ENCODE measurements around the gene PNPLA1.
"Not testable (repeated sequence)": the region's sequence is repeated elsewhere in the genome, so short reads cannot be mapped to it uniquely, and the experiment has no call there.

The PNPLA1 gene

DNA sequence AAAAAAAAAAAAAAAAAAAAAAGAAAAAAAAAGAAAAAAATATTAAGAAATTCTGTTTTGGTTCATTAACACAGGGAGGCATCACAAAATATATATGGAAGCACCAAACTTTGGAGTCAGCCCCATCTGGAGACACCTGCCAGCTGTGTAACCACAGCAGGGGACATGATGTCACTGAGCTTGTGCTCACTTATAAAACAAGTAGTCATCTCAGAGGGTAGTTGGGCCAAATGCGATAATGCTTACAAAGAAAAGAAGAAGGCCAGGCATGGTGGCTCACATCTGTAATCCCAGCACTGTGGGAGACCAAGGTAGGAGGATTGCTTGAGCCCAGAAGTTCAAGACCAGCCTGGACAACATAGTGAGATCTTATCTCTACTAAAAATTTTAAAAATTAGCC, 68.0 kb downstream of the PNPLA1 start:
- DNase-seq = no peak

GRCh38 chr6:36338223-36338622, 68.4 kb downstream of the PNPLA1 start:
- DNase-seq = not testable (repeated sequence)

- no peak for DNase-seq
Measured at GRCh38 chr6:36339146-36339545, 69.3 kb downstream of the PNPLA1 start.

DNA sequence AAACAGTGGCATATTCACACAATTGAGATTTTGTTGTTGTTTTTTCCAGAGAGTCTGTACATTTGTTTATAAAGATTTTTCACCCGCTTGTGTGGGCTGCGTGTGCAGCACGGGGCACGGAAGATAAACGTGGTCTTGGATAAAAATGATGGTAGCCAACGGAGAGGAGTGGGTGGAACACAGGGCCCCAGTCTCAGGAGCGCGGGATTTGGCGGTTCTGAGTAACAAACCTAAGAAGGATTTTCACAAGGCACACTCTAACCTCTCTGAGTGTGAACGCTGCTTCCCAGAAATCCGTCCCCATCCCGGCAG, 70.4 kb downstream of the PNPLA1 start:
- no peak for DNase-seq

- DNase-seq = peak; percentile 77
Measured at GRCh38 chr6:36340618-36341454, 71.0 kb downstream of the PNPLA1 start.

DNA sequence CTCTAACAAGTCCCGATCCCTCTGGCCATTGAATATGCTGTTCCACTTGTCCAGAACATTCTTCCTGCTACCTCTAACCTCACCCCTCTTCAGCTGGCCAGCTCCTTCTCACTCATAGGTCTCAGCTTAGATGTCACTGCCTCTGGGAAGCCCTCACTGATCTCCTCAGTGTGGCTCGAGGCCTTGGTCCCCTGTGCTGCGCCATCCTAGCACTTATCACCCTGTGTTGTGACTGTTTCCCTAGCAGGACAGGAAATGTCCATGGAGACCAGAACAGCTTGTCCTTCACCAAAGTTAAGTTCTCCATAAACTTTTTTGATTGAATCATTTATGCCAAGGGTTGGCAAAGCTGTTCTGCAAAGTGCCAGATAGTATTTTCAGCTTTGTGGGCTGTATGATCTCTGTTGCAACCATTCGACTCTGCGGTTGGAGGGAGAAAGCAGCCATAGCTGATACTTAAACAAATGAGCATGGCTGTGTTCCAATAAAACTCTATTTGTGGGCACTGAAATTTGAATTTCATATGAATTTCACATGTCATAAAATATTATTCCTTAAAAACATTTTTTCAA, 73.3 kb downstream of the PNPLA1 start:
- DNase-seq = no peak

- no peak for DNase-seq
Measured at GRCh38 chr6:36345681-36346466, 76.0 kb downstream of the PNPLA1 start.

DNA sequence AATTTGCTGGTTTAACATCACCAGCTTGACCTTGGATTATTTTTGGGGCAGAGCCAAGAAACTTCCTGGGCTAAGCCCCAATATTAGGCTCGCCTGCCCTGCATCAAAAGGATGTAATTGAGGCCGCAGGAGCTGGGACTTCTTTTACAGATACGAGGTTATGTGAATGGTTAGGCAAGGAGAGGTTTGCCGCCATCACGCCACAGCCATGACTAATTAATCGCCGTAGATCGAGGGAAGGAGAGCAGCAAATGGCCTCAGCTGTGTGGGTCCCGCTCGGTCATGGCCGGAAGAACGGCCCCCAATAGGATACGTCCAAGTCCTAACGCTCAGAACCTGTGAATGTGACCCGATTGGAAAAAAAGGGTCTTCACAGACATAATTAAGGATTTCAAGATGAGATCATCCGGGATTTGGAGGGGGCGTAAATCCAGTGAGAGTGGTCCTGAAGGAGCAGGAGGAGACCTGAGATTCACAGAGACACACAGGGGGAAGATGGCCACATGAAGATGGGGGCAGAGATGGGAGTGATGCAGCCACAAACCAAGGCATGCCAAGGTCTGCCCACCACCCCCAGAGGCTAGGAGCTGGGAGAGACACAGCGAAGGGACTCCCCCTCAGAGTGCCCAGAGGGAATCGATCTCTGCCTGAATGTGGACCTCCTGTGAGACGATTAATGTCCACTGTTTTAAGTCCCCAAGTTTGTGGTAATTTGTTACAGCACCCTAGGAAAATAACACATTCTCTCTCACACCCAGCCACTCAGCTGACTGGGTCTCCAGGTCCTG, 76.8 kb downstream of the PNPLA1 start:
- no peak for DNase-seq

DNA sequence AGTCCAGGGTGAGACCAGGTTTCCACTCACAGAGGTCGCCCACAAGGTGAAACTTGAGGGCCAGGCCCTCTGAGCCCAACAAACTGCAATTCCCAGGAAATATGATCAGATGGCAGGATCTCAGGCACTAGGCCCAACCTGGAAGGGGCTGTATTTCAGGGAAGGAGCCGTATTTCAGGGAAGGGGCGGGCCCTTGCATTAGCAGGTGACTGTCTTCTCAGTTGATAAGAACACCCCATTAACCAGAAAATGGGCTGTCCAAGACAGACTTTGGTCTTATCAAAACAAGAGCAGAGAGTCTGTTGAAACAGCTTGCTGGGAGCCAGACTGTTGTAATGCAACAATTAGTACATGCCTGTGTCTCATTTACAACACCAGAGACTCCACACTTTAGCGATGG, 77.8 kb downstream of the PNPLA1 start:
- DNase-seq = no peak

DNA sequence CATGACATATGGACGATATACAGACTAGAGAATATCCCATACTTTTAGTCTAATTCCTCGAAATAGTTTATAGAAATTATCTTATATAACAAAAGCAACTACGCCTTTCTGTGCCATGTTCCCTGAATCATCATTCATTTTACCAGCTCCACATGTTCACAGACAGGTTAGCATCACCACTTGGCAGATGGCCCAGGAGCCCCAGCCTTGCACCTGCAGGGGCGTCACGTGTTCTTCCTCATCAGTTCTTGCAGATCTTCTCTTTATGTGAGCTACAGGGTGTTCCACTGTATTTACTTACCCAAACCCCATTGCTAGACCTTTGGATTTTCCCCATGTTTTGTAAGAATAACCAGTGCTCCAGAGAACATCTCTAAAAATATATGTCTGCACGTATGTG, 79.4 kb downstream of the PNPLA1 start:
- peak; percentile 30 for DNase-seq

DNA sequence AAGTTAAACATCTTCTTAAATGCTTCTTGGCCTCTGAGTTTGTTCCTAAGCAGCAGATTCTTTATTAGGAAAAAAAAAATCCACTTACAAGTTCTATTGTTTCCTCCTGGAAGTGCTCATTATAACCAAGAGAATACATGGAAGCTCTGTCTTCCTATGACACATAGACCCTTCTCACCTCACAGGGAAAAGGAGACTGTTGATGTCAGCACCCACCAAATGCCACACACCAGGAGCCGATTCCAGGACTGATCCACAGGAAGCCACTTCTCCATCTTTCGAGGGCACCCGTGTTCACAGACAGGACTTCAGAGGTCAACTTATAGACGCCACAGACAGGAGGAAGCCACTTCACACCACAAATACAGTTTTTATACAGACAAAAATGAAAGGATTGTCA, 80.2 kb downstream of the PNPLA1 start:
- DNase-seq = no peak

GRCh38 chr6:36350681-36351571, 81.1 kb downstream of the PNPLA1 start:
- DNase-seq = no peak

- no peak for DNase-seq
Measured at GRCh38 chr6:36352477-36353157, 82.8 kb downstream of the PNPLA1 start.

DNA sequence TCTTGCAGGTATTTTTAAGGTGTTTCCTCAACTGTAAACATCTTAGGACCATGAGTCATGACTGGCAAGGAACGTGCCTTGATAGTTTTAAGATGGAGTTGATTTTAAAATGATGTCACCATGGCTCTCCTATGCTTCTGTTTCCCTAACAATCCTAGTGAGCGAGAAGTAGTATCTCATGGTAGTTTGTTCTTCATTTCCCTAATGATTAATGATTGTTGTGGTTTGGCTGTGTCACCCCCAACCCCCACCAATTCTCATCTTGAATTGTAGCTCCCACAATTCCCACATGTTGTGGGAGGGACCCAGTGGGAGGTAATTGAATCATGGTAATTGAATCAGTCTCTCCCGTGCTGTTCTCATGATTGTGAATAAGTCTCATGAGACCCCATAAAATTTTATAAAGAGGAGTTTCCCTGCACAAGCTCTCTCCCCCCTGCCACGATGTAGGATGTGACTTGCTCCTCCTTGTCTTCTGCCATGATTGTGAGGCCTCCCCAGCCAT, 83.6 kb downstream of the PNPLA1 start:
- DNase-seq = no peak

GRCh38 chr6:36355819-36356218, 86.0 kb downstream of the PNPLA1 start:
- no peak for DNase-seq

GRCh38 chr6:36357872-36358225, 88.0 kb downstream of the PNPLA1 start:
- DNase-seq = no peak
